Ishikawa (cell line): ENCODE results near the gene PDCD1.

Experiments
- CEBPB ChIP-seq: IDR thresholded peaks from 2 replicates; pipeline ENCODE4 v1.6.1; 2012
- CREB1 ChIP-seq: IDR thresholded peaks from 2 replicates; pipeline ENCODE4 v1.6.1; 2012; ENCODE audit warnings: low read depth
- EGR1 ChIP-seq: IDR thresholded peaks from 2 replicates; pipeline ENCODE4 v1.6.1; 2012
- EP300 ChIP-seq: IDR thresholded peaks from 2 replicates; pipeline ENCODE4 v1.6.1; 2012; ENCODE audit warnings: borderline replicate concordance
- FOXM1 ChIP-seq: IDR thresholded peaks from 2 replicates; pipeline ENCODE4 v1.6.1; 2012; ENCODE audit warnings: low read depth, borderline replicate concordance
- MAX ChIP-seq: IDR thresholded peaks from 2 replicates; pipeline ENCODE4 v1.6.1; 2012
- NFIC ChIP-seq: IDR thresholded peaks from 2 replicates; pipeline ENCODE4 v1.6.1; 2012
- RAD21 ChIP-seq: IDR thresholded peaks from 2 replicates; pipeline ENCODE4 v1.6.1; 2012; ENCODE audit warnings: low read depth
- REST ChIP-seq: IDR thresholded peaks from 2 replicates; pipeline ENCODE4 v1.6.1; 2012; ENCODE audit warnings: low read depth, mild to moderate bottlenecking
- TAF1 ChIP-seq: IDR thresholded peaks from 2 replicates; pipeline ENCODE4 v1.6.1; 2012; ENCODE audit warnings: low read depth, mild to moderate bottlenecking
- TCF12 ChIP-seq: IDR thresholded peaks from 2 replicates; pipeline ENCODE4 v1.6.1; 2012; ENCODE audit warnings: low read depth
- TEAD4 ChIP-seq: IDR thresholded peaks from 2 replicates; pipeline ENCODE4 v1.6.1; 2012
- USF1 ChIP-seq: IDR thresholded peaks from 2 replicates; pipeline ENCODE4 v1.6.1; 2012
- YY1 ChIP-seq: IDR thresholded peaks from 2 replicates; pipeline ENCODE4 v1.6.1; 2012; ENCODE audit warnings: low read depth
- ZBTB7A ChIP-seq: IDR thresholded peaks from 2 replicates; pipeline ENCODE4 v1.6.1; 2012; ENCODE audit warnings: low read depth

The PDCD1 gene

GRCh38 chr2:241810307-241811200, 48.1 kb downstream of the PDCD1 start:
- TF ChIP-seq NFIC: no peak

GRCh38 chr2:241809383-241810306, 49.0 kb downstream of the PDCD1 start:
- TF ChIP-seq MAX: no peak
- TF ChIP-seq TEAD4: no peak
- TF ChIP-seq YY1: no peak
- no peak for TF ChIP-seq REST
- TF ChIP-seq RAD21: no peak

- TF ChIP-seq YY1 (no peak), CREB1 (no peak), TEAD4 (no peak), FOXM1 (no peak), CEBPB (no peak), REST (no peak), MAX (no peak), EGR1 (no peak), EP300 (no peak)
These were observed 49.8 kb downstream of the PDCD1 start, which contains the start of gene NEU4 for GRCh38 chr2:241808721-241809382. TSS of gene NEU4 (plus strand) at chr2:241809193. CDS start at chr2:241814485, 5,292 bp downstream.

GRCh38 chr2:241808051-241808720, 50.5 kb downstream of the PDCD1 start:
- no peak for TF ChIP-seq MAX
- TF ChIP-seq EGR1: no peak
- TF ChIP-seq ZBTB7A: no peak
- TF ChIP-seq YY1: no peak
- TF ChIP-seq FOXM1: no peak
- TF ChIP-seq EP300: no peak
- no peak for TF ChIP-seq TAF1
- TF ChIP-seq TEAD4: no peak
- no peak for TF ChIP-seq NFIC
- no peak for TF ChIP-seq RAD21
- no peak for TF ChIP-seq CREB1
- no peak for TF ChIP-seq USF1
- no peak for TF ChIP-seq TCF12
- no peak for TF ChIP-seq CEBPB
- no peak for TF ChIP-seq REST
